Measurements from ENCODE around the gene PCBD2.
"Not testable (repeated sequence)": the region's sequence is repeated elsewhere in the genome, so short reads cannot be mapped to it uniquely, and the experiment has no call there.

PCBD2 gene

GRCh38 chr5:134874831-134875655, 29.9 kb upstream of the PCBD2 start:
- DNase-seq: peak; percentile 83
- Histone ChIP-seq H3K36me3 (no peaks in the 10 kb centered on the region), H3K9me3 (no peaks in the 10 kb centered on the region), H3K4me3 (ENCODE audit: low read depth, low read length) (peak overlapping the region; percentile 86), H3K27me3 (no peaks in the 10 kb centered on the region), H3K4me1 (peaks cover 18% of the 10 kb centered on the region)
- no peak for TF ChIP-seq CTCF (IDR thresholded peaks at IDR 0.05; ENCODE audit: low read depth, low read length)

- Histone ChIP-seq H3K27me3 (no peaks in the 10 kb centered on the region), H3K9me3 (no peaks in the 10 kb centered on the region), H3K36me3 (no peaks in the 10 kb centered on the region), H3K4me1 (peaks cover 18% of the 10 kb centered on the region), H3K4me3 (ENCODE audit: low read depth, low read length) (no peak overlapping the region)
- no peak for DNase-seq
- no peak for TF ChIP-seq CTCF (IDR thresholded peaks at IDR 0.05; ENCODE audit: low read depth, low read length)
Observed at GRCh38 chr5:134877159-134877558, 27.8 kb upstream of the PCBD2 start.

- DNase-seq: no peak
- Histone ChIP-seq H3K9me3 (no peaks in the 10 kb centered on the region), H3K4me3 (ENCODE audit: low read depth, low read length) (no peak overlapping the region), H3K36me3 (no peaks in the 10 kb centered on the region), H3K4me1 (peaks cover 9% of the 10 kb centered on the region), H3K27me3 (no peaks in the 10 kb centered on the region)
- no peak for TF ChIP-seq CTCF (IDR thresholded peaks at IDR 0.05; ENCODE audit: low read depth, low read length)
Observed at GRCh38 chr5:134878403-134878802, 26.5 kb upstream of the PCBD2 start.

GRCh38 chr5:134879456-134879855, 25.5 kb upstream of the PCBD2 start:
- DNase-seq: no peak

GRCh38 chr5:134880937-134881336, 24.0 kb upstream of the PCBD2 start:
- H3K4me3 ChIP-seq (ENCODE audit: low read depth, low read length); H3K4me1 ChIP-seq; H3K36me3 ChIP-seq; H3K9me3 ChIP-seq; H3K27me3 ChIP-seq; DNase-seq: not testable (repeated sequence)

More at GRCh38 chr5:134879456-134879855, 25.5 kb upstream of the PCBD2 start:
- no peaks in the 10 kb centered on the region for H3K27me3 ChIP-seq
- no peaks in the 10 kb centered on the region for H3K36me3 ChIP-seq
- H3K9me3 ChIP-seq: no peaks in the 10 kb centered on the region
- no peak overlapping the region for H3K4me3 ChIP-seq (ENCODE audit: low read depth, low read length)
- no peak for TF ChIP-seq CTCF (IDR thresholded peaks at IDR 0.05; ENCODE audit: low read depth, low read length)
- H3K4me1 ChIP-seq: peaks cover 5% of the 10 kb centered on the region; the same call in 1 of the 2 replicates

GRCh38 chr5:134881711-134882110, 23.2 kb upstream of the PCBD2 start:
- not testable (repeated sequence) for H3K36me3 ChIP-seq; H3K9me3 ChIP-seq; DNase-seq; H3K4me3 ChIP-seq (ENCODE audit: low read depth, low read length); H3K4me1 ChIP-seq; H3K27me3 ChIP-seq

GRCh38 chr5:134887593-134888159, 17.3 kb upstream of the PCBD2 start:
- H3K36me3 ChIP-seq: peaks cover 7% of the 10 kb centered on the region
- DNase-seq: no peak
- H3K4me3 ChIP-seq (ENCODE audit: low read depth, low read length): no peak overlapping the region
- no peaks in the 10 kb centered on the region for H3K27me3 ChIP-seq
- no peak for TF ChIP-seq CTCF (IDR thresholded peaks at IDR 0.05; ENCODE audit: low read depth, low read length)
- no peaks in the 10 kb centered on the region for H3K4me1 ChIP-seq
- no peaks in the 10 kb centered on the region for H3K9me3 ChIP-seq
